K562 (cell line): ENCODE measurements around the gene VEZF1. TPM values are rescaled to one million over a fixed set of nuclear protein-coding genes. Genes with fewer than 3 reads are reported as not detected.

Source experiments
- CBX5 ChIP-seq: IDR thresholded peaks from 2 replicates; pipeline ENCODE4 v1.6.1; 2014; ENCODE audit warnings: low read depth, borderline replicate concordance
- HMG20B ChIP-seq: fragments of 250-450 bp; sonication (Bioruptor Pico); IDR thresholded peaks from 2 replicates; pipeline ENCODE4 v1.5.0; 2021; ENCODE audit warnings: mild to moderate bottlenecking
- MEF2A ChIP-seq: IDR thresholded peaks from 2 replicates; pipeline ENCODE4 v1.6.1; 2011; ENCODE audit warnings: low read depth, mild to moderate bottlenecking, low read length, moderate library complexity; ENCODE audit not compliant: control insufficient read depth
- NFXL1 ChIP-seq: fragments of 450-650 bp; formaldehyde crosslinking; IDR thresholded peaks from 2 replicates; pipeline ENCODE4 v1.4.0; 2021; ENCODE audit warnings: mild to moderate bottlenecking
- YBX1 ChIP-seq: fragments of 450-650 bp; IDR thresholded peaks from 2 replicates; pipeline ENCODE4 v1.7.1; 2016; ENCODE audit warnings: mild to moderate bottlenecking
- ZNF232 ChIP-seq: sonication (generic); formaldehyde crosslinking; IDR thresholded peaks from 2 replicates; pipeline ENCODE4 v1.8.0; 2022; ENCODE audit warnings: mild to moderate bottlenecking, missing genetic modification reagents
- ZNF644 ChIP-seq: fragments of 200-800 bp; sonication (Bioruptor generic); IDR thresholded peaks from 2 replicates; pipeline ENCODE4 v1.6.1; 2016; ENCODE audit warnings: low read depth, missing genetic modification characterization, missing compliant biosample characterization
- polyA plus RNA-seq, 8 experiments: library from polyadenylated mRNA; depleted of rRNA in 4 of 8; stranded (reverse) in 5 of 8; unstranded in 3 of 8; fragments of >200 nt; fragmentation: Nextera tagmentation in 2 of 8; fragmentation: Illumina TruSeq in 1 of 8; extraction: Ambion mirVana in 2 of 8; extraction: Trizol in 1 of 8; gene quantifications; 2 replicates each; pipeline versions ENCODE4 v1.2.1 to v1.2.3, GENCODE V29; 2011 to 2014; ENCODE audit warnings: inconsistent platforms in 1 of 8, missing spikeins in 1 of 8
- total RNA-seq, 7 experiments: library from RNA; depleted of rRNA in 6 of 7; stranded (reverse); fragments of >200 nt in 6 of 7; fragmentation: Illumina TruSeq in 2 of 7; extraction: Trizol in 2 of 7; gene quantifications; 2 replicates each; pipeline versions ENCODE4 v1.2.1 to v1.2.3, GENCODE V29; 2011 to 2021; ENCODE audit warnings: low replicate concordance in 1 of 7
- TF ChIP-seq, protein P1 (sequence below): fragments of 450-650 bp; IDR thresholded peaks from 2 replicates; pipeline ENCODE4 v1.6.1; 2016; ENCODE audit warnings: mild to moderate bottlenecking, moderate library complexity
- TF ChIP-seq, protein P2 (sequence below), 2 experiments: fragments of 450-650 bp; IDR thresholded peaks; 2 replicates each; pipeline ENCODE4 v1.6.1; 2016; ENCODE audit warnings: mild to moderate bottlenecking in 2 of 2, borderline replicate concordance in 1 of 2, low read depth in 1 of 2, moderate library complexity in 1 of 2

The VEZF1 gene
- total and polyA plus RNA-seq, 9 of the 15 experiments (the other 6 are each of a cell fraction or from before 2014, with no cell fraction given), result 9.5 to 33.4 (median 22.1) TPM

GRCh38 chr17:58006560-58006923 is 18.5 kb upstream of the VEZF1 start (continued):
- TF ChIP-seq, protein P1, sequence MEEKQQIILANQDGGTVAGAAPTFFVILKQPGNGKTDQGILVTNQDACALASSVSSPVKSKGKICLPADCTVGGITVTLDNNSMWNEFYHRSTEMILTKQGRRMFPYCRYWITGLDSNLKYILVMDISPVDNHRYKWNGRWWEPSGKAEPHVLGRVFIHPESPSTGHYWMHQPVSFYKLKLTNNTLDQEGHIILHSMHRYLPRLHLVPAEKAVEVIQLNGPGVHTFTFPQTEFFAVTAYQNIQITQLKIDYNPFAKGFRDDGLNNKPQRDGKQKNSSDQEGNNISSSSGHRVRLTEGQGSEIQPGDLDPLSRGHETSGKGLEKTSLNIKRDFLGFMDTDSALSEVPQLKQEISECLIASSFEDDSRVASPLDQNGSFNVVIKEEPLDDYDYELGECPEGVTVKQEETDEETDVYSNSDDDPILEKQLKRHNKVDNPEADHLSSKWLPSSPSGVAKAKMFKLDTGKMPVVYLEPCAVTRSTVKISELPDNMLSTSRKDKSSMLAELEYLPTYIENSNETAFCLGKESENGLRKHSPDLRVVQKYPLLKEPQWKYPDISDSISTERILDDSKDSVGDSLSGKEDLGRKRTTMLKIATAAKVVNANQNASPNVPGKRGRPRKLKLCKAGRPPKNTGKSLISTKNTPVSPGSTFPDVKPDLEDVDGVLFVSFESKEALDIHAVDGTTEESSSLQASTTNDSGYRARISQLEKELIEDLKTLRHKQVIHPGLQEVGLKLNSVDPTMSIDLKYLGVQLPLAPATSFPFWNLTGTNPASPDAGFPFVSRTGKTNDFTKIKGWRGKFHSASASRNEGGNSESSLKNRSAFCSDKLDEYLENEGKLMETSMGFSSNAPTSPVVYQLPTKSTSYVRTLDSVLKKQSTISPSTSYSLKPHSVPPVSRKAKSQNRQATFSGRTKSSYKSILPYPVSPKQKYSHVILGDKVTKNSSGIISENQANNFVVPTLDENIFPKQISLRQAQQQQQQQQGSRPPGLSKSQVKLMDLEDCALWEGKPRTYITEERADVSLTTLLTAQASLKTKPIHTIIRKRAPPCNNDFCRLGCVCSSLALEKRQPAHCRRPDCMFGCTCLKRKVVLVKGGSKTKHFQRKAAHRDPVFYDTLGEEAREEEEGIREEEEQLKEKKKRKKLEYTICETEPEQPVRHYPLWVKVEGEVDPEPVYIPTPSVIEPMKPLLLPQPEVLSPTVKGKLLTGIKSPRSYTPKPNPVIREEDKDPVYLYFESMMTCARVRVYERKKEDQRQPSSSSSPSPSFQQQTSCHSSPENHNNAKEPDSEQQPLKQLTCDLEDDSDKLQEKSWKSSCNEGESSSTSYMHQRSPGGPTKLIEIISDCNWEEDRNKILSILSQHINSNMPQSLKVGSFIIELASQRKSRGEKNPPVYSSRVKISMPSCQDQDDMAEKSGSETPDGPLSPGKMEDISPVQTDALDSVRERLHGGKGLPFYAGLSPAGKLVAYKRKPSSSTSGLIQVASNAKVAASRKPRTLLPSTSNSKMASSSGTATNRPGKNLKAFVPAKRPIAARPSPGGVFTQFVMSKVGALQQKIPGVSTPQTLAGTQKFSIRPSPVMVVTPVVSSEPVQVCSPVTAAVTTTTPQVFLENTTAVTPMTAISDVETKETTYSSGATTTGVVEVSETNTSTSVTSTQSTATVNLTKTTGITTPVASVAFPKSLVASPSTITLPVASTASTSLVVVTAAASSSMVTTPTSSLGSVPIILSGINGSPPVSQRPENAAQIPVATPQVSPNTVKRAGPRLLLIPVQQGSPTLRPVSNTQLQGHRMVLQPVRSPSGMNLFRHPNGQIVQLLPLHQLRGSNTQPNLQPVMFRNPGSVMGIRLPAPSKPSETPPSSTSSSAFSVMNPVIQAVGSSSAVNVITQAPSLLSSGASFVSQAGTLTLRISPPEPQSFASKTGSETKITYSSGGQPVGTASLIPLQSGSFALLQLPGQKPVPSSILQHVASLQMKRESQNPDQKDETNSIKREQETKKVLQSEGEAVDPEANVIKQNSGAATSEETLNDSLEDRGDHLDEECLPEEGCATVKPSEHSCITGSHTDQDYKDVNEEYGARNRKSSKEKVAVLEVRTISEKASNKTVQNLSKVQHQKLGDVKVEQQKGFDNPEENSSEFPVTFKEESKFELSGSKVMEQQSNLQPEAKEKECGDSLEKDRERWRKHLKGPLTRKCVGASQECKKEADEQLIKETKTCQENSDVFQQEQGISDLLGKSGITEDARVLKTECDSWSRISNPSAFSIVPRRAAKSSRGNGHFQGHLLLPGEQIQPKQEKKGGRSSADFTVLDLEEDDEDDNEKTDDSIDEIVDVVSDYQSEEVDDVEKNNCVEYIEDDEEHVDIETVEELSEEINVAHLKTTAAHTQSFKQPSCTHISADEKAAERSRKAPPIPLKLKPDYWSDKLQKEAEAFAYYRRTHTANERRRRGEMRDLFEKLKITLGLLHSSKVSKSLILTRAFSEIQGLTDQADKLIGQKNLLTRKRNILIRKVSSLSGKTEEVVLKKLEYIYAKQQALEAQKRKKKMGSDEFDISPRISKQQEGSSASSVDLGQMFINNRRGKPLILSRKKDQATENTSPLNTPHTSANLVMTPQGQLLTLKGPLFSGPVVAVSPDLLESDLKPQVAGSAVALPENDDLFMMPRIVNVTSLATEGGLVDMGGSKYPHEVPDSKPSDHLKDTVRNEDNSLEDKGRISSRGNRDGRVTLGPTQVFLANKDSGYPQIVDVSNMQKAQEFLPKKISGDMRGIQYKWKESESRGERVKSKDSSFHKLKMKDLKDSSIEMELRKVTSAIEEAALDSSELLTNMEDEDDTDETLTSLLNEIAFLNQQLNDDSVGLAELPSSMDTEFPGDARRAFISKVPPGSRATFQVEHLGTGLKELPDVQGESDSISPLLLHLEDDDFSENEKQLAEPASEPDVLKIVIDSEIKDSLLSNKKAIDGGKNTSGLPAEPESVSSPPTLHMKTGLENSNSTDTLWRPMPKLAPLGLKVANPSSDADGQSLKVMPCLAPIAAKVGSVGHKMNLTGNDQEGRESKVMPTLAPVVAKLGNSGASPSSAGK, result 0 out of 2 replicates have a peak, but pooled peaks have one; percentile 38
- TF ChIP-seq ZNF232 (no peak), HMG20B (CRISPR knock-in tag) (no peak), YBX1 (no peak), MEF2A (no peak), NFXL1 (CRISPR knock-in tag) (no peak), CBX5 (no peak), ZNF644 (peak; percentile 12; the same call in 1 of the 2 replicates)
- TF ChIP-seq, protein P2, sequence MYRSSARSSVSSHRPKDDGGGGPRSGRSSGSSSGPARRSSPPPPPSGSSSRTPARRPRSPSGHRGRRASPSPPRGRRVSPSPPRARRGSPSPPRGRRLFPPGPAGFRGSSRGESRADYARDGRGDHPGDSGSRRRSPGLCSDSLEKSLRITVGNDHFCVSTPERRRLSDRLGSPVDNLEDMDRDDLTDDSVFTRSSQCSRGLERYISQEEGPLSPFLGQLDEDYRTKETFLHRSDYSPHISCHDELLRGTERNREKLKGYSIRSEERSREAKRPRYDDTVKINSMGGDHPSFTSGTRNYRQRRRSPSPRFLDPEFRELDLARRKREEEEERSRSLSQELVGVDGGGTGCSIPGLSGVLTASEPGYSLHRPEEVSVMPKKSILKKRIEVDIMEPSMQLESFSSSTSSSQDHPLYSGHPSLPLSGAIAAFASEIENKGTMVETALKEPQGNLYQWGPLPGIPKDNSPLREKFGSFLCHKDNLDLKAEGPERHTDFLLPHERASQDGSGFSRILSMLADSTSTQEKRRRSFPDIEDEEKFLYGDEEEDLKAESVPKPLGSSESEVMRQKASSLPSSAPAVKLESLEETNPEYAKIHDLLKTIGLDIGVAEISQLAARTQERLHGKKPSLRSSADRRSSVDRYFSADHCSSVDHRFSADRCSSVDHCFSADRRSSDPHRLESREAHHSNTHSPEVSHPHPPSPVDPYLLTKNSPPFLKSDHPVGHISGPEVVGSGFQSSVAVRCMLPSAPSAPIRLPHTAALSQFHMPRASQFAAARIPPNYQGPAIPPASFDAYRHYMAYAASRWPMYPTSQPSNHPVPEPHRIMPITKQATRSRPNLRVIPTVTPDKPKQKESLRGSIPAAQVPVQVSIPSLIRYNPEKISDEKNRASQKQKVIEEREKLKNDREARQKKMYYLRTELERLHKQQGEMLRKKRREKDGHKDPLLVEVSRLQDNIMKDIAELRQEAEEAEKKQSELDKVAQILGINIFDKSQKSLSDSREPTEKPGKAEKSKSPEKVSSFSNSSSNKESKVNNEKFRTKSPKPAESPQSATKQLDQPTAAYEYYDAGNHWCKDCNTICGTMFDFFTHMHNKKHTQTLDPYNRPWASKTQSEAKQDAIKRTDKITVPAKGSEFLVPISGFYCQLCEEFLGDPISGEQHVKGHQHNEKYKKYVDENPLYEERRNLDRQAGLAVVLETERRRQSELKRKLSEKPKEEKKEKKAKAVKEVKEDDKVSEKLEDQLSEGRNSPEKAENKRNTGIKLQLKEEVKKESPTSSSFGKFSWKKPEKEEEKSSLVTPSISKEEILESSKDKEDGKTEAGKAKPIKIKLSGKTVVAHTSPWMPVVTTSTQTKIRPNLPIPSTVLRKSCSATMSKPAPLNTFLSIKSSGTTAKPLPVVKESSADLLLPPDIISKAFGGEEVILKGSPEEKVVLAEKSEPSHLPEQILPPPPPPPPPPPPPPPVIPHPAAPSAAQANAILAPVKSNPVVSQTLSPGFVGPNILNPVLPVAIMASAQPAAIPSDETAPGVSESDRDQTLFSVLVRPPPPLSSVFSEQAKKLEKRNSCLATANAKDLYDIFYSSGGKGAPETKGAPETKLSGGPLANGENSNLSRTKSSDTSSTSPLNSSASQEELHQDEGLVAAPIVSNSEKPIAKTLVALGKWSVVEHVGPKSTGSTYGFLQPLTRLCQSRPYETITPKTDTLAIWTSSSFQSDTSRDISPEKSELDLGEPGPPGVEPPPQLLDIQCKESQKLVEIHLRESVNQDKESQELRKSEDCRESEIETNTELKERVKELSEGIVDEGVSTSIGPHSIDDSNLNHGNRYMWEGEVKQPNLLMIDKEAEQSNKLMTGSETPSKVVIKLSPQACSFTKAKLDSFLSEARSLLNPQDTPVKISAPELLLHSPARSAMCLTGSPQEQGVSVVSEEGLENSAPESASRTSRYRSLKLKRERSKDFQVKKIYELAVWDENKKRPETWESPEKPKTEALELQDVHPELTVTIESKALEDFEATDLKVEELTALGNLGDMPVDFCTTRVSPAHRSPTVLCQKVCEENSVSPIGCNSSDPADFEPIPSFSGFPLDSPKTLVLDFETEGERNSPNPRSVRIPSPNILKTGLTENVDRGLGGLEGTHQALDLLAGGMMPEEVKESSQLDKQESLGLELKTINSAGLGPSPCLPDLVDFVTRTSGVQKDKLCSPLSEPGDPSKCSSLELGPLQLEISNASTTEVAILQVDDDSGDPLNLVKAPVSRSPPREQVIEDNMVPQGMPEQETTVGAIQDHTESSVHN (IDR thresholded peaks at IDR 0.05; ENCODE audit: borderline replicate concordance in 1 of 2, low read depth in 1 of 2), result no peak
